Epithelial cell of esophagus (primary cell): Measurements from ENCODE around the gene IL1RAP.

Source experiments
- DNase-seq: peaks from one replicate; pipeline ENCODE4 v3.0.0; 2010; ENCODE audit warnings: low read depth
- H3K4me3 ChIP-seq: 2 replicates; pipeline ENCODE4 v1.5.1; 2011; ENCODE audit warnings: mild to moderate bottlenecking, low read length, control low read depth
- CTCF ChIP-seq: IDR thresholded peaks from 2 replicates; pipeline ENCODE4 v1.5.1; 2011; ENCODE audit warnings: low read depth, mild to moderate bottlenecking, low read length, control low read depth, inconsistent platforms; ENCODE audit not compliant: insufficient read depth; ENCODE audit errors: missing control alignments

IL1RAP gene

GRCh38 chr3:190620886-190621608 is 107.2 kb downstream of the IL1RAP start:
- no peak overlapping the region for H3K4me3 ChIP-seq
- no peak for DNase-seq
- TF ChIP-seq CTCF: no peak

DNA sequence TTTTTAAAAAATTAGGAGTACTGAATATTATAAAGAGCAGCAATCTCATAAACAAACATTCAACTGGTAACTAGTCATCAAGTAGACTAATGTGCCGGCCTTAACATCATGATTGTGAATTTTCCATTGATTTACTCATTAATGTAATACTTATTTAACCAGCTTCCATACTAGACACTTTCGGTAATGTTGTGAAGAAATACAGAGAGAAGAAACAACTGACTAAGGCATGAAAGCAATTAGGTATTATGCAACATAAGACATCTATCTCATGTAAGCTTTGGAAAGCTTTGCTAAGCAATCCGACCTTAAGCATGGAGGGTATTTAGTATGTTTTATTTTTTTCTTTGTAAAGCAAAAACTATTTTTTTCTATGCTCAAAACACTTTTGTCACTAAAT is 108.0 kb downstream of the IL1RAP start:
- no peak for DNase-seq
- H3K4me3 ChIP-seq: no peak overlapping the region
- no peak for TF ChIP-seq CTCF

- H3K4me3 ChIP-seq: no peak overlapping the region
- no peak for TF ChIP-seq CTCF
- DNase-seq: no peak
Measured at GRCh38 chr3:190624282-190624681, 110.4 kb downstream of the IL1RAP start.

GRCh38 chr3:190626951-190627620 is 113.2 kb downstream of the IL1RAP start:
- TF ChIP-seq CTCF: no peak
- DNase-seq: no peak
- no peak overlapping the region for H3K4me3 ChIP-seq

GRCh38 chr3:190629088-190629487 is 115.2 kb downstream of the IL1RAP start:
- DNase-seq: no peak
- TF ChIP-seq CTCF: no peak
- no peak overlapping the region for H3K4me3 ChIP-seq

GRCh38 chr3:190631295-190631694 is 117.4 kb downstream of the IL1RAP start:
- no peak overlapping the region for H3K4me3 ChIP-seq
- no peak for DNase-seq
- no peak for TF ChIP-seq CTCF
